H54 (cell line): ENCODE measurements around the gene CBFA2T3.

Source experiments
- DNase-seq: peaks from one replicate; pipeline ENCODE4 v3.0.0; 2011; ENCODE audit warnings: low spot score, mixed read lengths; ENCODE audit not compliant: insufficient read length
- FAIRE-seq: peaks from 3 replicates; lab custom pipeline; 2011; peaks lifted over from hg19 to GRCh38; lab: Jason Lieb, UNC
- POLR2A ChIP-seq: IDR thresholded peaks from 2 replicates; pipeline ENCODE4 v1.6.1; 2011; ENCODE audit warnings: low read depth, mild to moderate bottlenecking, low read length

The CBFA2T3 gene

GRCh38 chr16:88913001-88913612 is 63.9 kb downstream of the CBFA2T3 start:
- no peak for DNase-seq
- FAIRE-seq = no peak

GRCh38 chr16:88912556-88912955 is 64.5 kb downstream of the CBFA2T3 start:
- FAIRE-seq (no peak), DNase-seq (no peak)
- TF ChIP-seq POLR2A = no peak

More at GRCh38 chr16:88913001-88913612, 63.9 kb downstream of the CBFA2T3 start:
- TF ChIP-seq POLR2A = no peak

GRCh38 chr16:88911946-88912310 is 65.1 kb downstream of the CBFA2T3 start:
- no peak for DNase-seq
- TF ChIP-seq POLR2A = no peak
- no peak for FAIRE-seq

- DNase-seq = no peak
- no peak for FAIRE-seq
- no peak for TF ChIP-seq POLR2A
Observed at GRCh38 chr16:88911136-88911945, 65.7 kb downstream of the CBFA2T3 start.

GRCh38 chr16:88910284-88911135 is 66.5 kb downstream of the CBFA2T3 start:
- DNase-seq (no peak), FAIRE-seq (no peak)
- no peak for TF ChIP-seq POLR2A

- FAIRE-seq (no peak), DNase-seq (no peak)
- TF ChIP-seq POLR2A = no peak
Observed at GRCh38 chr16:88909431-88910210, 67.4 kb downstream of the CBFA2T3 start.

GRCh38 chr16:88908307-88908706 is 68.7 kb downstream of the CBFA2T3 start:
- DNase-seq = no peak
- no peak for TF ChIP-seq POLR2A
- no peak for FAIRE-seq

GRCh38 chr16:88907768-88908167 is 69.2 kb downstream of the CBFA2T3 start:
- no peak for TF ChIP-seq POLR2A
- DNase-seq (peak; percentile 60), FAIRE-seq (no peak)

- DNase-seq (no peak), FAIRE-seq (no peak)
- no peak for TF ChIP-seq POLR2A
Observed at GRCh38 chr16:88906535-88907105, 70.4 kb downstream of the CBFA2T3 start.

GRCh38 chr16:88906020-88906419 is 71.0 kb downstream of the CBFA2T3 start:
- DNase-seq = no peak
- TF ChIP-seq POLR2A = no peak
- no peak for FAIRE-seq

- TF ChIP-seq POLR2A = no peak
- DNase-seq = peak; percentile 51
- FAIRE-seq = no peak
Observed at GRCh38 chr16:88905563-88905962, 71.4 kb downstream of the CBFA2T3 start.

GRCh38 chr16:88904676-88905365 is 72.2 kb downstream of the CBFA2T3 start:
- TF ChIP-seq POLR2A = no peak
- FAIRE-seq (no peak), DNase-seq (no peak)
